Stimulated activated CD4-positive, alpha-beta T cell treated with anti-CD3 and anti-CD28 coated beads, Interleukin-1b, Interleukin-23, amount 100 ng/mL, for 4 hours (primary cell): Measurements from ENCODE around the gene DNAJC4.

Source experiments
- DNase-seq, 2 donors: peaks; one replicate each; pipeline ENCODE4 v3.0.0-alpha.2; 2020; ENCODE audit warnings: low read depth in 2 of 2

DNAJC4 gene

DNA sequence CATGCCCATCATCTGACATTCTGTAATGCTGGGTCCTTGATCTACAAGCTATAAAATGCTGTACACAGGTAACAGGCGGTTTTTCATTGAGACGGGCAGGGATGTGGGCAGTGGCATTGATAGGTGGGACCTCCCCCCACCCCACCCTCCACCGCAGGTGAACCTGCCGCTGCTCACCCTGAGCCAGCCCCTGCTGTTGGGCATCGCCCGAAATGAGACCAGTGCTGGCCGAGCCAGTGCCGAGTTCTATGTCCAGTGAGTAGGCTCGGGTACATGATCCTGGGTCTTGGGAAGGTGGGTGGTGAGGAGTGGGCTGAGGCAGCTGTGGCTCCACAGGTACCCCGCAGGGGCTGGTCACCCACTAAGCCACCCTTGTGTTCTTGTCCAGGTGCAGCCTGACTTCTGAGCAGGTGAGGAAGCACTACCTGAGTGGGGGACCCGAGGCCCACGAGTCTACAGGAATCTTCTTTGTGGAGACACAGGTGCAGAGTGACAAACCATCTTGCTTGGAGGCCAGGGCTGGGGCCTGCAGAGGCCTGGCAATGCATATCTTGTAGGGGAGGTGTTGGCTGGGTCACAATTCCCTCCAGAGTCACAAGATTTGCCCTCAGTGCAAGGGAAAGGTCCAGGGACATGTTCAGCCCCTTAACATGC lies 1.1 kb upstream of the DNAJC4 start:
- no peak for DNase-seq

- DNase-seq = no peak
Measured at GRCh38 chr11:64229744-64230170, 591 bp upstream of the DNAJC4 start.

DNA sequence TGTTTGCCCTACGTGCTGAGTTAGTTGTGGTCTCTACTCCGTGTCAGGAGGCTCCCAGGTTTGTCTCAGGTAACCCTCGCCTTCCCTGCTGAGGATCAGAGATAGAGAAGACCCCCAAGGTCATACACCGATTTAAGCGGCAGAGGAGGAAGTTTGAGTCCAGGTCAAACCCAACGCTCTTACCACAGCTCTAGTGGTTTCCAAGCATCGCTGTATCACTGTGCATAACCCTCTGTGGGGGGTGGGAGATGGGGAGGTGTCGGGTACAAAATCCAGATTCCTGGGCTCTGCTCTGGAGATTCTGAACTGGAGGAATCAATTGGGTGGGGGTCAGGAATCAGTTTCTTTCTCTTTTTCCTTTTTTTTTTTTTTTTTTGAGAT lies 627 bp downstream of the DNAJC4 start:
- no peak for DNase-seq

- no peak for DNase-seq
Measured at GRCh38 chr11:64231546-64231945, 1.2 kb downstream of the DNAJC4 start.

GRCh38 chr11:64232182-64232966 lies 2.0 kb downstream of the DNAJC4 start:
- no peak for DNase-seq

GRCh38 chr11:64232967-64233315 lies 2.6 kb downstream of the DNAJC4 start:
- DNase-seq = no peak

- DNase-seq = peak; percentile 64 to 69
Measured at GRCh38 chr11:64233913-64234586, 3.7 kb downstream of the DNAJC4 start, which contains the start of gene VEGFB. Gene VEGFB, plus strand, starts transcription at chr11:64234584. Its CDS starts 250 bp downstream, at chr11:64234834.

DNA sequence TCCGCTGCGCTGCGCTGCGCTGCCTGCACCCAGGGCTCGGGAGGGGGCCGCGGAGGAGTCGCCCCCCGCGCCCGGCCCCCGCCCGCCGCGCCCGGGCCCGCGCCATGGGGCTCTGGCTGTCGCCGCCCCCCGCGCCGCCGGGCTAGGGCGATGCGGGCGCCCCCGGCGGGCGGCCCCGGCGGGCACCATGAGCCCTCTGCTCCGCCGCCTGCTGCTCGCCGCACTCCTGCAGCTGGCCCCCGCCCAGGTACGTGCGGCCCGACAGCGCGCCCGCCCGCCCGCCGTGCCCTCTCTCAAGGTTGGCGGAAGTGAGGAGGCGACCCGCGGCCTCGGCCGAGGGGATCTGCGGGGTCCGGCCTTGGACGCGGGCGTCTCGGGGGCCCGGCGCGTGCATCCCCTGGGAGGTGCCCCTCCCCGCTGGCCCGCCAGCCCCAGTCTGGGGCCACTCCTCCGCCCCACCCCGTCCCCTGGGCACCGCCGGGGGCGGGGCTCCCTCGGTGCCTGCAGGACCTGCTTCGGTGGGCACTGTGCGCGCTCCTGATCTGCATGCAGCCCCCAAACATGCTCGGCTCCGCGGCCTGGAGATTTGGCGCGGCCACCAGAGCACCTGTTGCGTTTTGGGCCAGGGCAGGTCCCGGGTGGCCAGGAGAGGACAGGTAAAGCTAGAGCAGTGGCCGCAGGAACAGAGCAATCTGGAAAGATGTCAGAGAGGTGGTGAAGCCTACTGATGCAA lies 4.5 kb downstream of the DNAJC4 start:
- DNase-seq = peak in 1 of 2 donors; percentile 44

- no peak for DNase-seq
Measured at GRCh38 chr11:64235437-64236161, 5.3 kb downstream of the DNAJC4 start.

GRCh38 chr11:64237484-64237951 lies 7.2 kb downstream of the DNAJC4 start:
- DNase-seq = no peak

GRCh38 chr11:64238076-64238475 lies 7.7 kb downstream of the DNAJC4 start:
- no peak for DNase-seq

GRCh38 chr11:64238999-64239398 lies 8.7 kb downstream of the DNAJC4 start:
- no peak for DNase-seq

- DNase-seq = no peak
Measured at GRCh38 chr11:64239662-64240434, 9.5 kb downstream of the DNAJC4 start.

DNA sequence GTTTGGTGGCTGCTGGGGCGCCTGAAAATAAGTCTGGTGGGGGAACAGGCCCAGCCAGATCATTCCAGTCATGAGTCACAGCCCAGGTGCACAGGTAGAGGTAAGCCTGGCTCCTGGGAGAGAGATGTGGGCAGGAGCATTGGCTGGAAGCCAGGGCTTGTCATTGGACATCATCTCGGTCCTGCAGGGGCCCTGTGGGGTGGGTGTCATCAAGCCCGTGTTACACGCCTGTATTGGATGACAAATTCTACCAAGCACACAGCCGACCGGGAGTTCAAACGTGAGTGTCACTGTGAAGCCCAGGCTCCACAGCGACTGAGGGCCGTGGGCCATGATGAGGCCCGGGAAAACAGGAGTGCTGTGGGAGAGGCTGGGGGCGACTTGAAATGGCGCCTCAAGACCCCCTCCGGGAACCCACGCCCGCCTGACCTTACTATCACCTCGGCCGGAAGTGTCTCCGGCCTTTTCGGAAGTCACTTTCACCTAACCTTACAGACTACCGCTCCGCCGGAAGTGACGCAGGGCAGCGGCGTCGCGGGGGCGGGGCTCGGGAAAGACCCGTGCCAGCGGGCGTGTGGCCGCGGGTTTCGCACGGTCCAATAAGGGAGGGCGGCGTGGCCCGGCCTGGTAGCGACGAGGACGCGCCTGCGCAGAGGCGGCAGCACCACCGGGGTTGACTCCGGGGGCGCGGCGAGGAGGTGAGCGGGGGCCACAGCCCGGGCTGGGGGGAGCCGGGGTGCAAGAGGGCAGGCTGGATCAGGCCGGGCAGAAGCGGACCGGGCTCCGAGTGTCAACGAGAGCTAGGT lies 10.3 kb downstream of the DNAJC4 start, which contains the start of gene FKBP2:
FKBP2 (plus strand) TSS at position 661 of the 806 bp plus-strand sequence. CDS start 1,293 bp downstream, outside the sequence.
- peak; percentile 96 to 98 for DNase-seq

GRCh38 chr11:64241241-64241490 lies 10.8 kb downstream of the DNAJC4 start:
- DNase-seq = peak; percentile 100

DNA sequence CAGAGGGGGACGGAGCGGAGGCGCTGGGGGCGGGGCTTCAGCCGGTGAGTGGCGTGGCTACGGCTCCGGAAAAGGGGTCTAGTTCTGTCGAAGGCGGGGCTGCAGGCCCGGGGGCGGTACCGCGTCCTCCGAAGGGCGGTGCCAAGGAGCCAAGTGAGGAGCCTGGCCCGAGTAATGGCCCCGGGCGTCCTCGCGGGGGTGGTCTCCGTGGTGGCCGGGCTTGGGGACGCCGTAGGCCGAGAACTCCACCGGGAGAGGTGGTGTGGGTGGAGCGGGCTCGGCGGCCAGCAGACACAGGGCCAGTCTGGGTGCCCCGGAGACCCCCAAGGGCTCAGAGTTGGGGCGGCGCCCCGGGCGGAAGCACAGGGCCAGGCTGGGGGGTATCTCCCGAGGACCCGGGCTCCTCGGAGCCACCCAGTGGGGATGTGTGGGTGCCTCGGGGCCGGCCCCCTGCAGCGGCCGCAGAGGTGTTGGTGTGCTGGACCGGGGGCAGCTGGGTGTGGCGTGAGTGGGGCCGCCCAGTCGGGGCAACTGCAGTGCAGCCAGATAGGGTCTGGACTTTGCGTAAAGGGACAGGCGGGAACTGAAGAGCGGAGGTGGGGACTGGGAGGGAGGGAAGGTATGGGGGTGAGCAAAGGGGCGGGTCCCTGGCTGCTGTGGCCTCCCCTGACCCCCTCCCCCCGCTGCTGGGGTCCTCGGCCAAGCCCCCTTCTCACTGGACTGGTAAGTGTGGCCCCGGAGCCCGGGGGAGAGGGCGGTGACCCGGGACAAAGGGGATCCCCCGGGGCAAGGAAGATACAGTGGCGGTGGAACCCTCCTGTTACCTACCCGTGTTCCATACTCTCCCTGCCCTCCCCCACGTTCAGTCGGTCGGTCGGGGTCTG lies 11.4 kb downstream of the DNAJC4 start:
- DNase-seq = no peak

DNA sequence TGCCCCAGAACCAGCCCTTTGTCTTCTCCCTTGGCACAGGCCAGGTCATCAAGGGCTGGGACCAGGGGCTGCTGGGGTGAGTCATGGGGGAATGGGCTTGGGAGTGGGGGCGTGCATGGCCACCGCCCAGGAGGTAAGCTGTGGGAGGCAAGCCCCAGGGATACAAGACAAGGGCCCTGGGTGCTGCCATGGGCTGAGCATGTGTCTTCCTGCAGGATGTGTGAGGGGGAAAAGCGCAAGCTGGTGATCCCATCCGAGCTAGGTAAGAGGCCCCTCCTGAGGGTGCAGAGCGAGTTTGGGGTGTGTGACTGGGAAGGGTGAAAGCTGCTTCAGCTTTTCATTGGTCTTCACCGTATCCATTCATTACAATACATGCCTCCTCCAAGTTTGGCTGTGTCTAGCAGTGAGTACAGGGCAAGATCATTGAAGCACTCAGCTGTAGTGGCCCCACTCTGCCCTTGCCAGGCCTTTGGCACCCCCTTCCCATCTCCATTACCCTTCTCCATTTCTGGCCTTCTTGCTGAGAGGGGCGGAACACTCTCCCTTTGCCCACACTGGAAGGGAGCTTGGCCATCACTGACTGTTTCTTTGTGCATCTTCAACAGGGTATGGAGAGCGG lies 13.0 kb downstream of the DNAJC4 start:
- DNase-seq = no peak

DNA sequence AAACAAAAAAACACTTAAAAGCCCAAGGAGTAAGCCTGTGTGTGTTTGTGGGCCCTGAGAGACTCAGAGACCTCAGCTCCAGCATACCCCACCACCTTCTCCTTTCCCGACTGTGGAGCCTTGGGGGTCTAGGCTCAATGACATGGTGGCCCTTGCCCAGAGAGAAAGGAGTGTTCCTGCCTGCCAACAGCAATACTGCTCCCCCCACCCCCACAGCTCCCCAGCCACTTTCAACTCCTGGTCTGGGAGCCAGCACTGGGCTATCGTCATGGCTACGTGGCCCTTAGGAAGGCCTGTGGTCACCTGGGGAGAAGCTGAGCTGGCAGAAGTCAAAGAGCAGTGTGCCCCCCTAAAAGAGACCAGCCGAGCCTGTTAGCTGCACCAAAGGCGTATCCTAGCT lies 13.8 kb downstream of the DNAJC4 start:
- no peak for DNase-seq
